ENCODE data around the gene SNX6.
"Not testable (repeated sequence)": the region's sequence is repeated elsewhere in the genome, so short reads cannot be mapped to it uniquely, and the experiment has no call there.

DNA sequence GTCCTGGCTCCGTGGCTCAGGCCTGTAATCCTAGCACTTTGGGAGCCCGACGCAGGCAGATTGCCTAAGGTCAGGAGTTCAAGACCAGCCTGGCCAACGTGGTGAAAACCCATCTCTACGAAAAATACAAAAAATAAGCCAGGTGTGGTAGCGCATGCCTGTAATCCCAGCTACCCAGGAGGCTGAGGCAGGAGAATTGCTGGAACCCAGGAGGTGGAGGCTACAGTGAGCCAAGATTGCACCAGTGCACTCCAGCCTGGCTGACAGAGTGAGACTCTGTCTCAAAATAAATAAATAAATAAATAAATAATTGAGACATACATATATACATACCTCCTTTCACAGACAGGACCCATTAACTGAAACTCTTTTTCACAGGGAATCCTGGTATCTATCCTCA, 91.9 kb downstream of the SNX6 start:
- TF ChIP-seq, protein P1, sequence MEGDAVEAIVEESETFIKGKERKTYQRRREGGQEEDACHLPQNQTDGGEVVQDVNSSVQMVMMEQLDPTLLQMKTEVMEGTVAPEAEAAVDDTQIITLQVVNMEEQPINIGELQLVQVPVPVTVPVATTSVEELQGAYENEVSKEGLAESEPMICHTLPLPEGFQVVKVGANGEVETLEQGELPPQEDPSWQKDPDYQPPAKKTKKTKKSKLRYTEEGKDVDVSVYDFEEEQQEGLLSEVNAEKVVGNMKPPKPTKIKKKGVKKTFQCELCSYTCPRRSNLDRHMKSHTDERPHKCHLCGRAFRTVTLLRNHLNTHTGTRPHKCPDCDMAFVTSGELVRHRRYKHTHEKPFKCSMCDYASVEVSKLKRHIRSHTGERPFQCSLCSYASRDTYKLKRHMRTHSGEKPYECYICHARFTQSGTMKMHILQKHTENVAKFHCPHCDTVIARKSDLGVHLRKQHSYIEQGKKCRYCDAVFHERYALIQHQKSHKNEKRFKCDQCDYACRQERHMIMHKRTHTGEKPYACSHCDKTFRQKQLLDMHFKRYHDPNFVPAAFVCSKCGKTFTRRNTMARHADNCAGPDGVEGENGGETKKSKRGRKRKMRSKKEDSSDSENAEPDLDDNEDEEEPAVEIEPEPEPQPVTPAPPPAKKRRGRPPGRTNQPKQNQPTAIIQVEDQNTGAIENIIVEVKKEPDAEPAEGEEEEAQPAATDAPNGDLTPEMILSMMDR (conservative IDR thresholded peaks at IDR 0.05), result not testable (repeated sequence)
- TF ChIP-seq ZFX (IDR thresholded peaks at IDR 0.05), result not testable (repeated sequence)
